ENCODE data around the gene REC8.

Gene REC8

GRCh38 chr14:24149302-24149969 lies 22.4 kb upstream of the REC8 start:
- no peak for ATAC-seq (ENCODE audit: insufficient read depth, low read depth)
- no peak overlapping the region for H3K9ac ChIP-seq (ENCODE audit: low read depth, low read length)
- no peaks in the 10 kb centered on the region for H3K9me3 ChIP-seq (ENCODE audit: insufficient read depth, low read length, severe bottlenecking)
- TF ChIP-seq EZH2 (IDR thresholded peaks at IDR 0.05; ENCODE audit: borderline replicate concordance, low read depth, low read length, severe bottlenecking) (no peak), CTCF (IDR thresholded peaks at IDR 0.05; ENCODE audit: borderline replicate concordance, extremely low read depth, low read length, poor library complexity, severe bottlenecking) (no peak)
- H3K4me3 ChIP-seq (ENCODE audit: low read depth in 1 of 2, low read length in 2 of 2) = no peak overlapping the region
- no peak for DNase-seq
- H3K4me2 ChIP-seq (ENCODE audit: insufficient read depth, low read length) = peak overlapping the region; percentile 28; the same call in 1 of the 2 replicates
- H3K79me2 ChIP-seq (ENCODE audit: insufficient read depth, low read length) = peaks cover 46% of the 10 kb centered on the region
- peaks cover 28% of the 10 kb centered on the region for H4K20me1 ChIP-seq (ENCODE audit: insufficient read depth, low read length)
- H3K27ac ChIP-seq (ENCODE audit: low read length) = no peak overlapping the region
- H3K36me3 ChIP-seq (ENCODE audit: insufficient read depth, low read length) = peaks cover 66% of the 10 kb centered on the region
- H3K27me3 ChIP-seq (ENCODE audit: insufficient read depth, low read length, poor library complexity) = no peaks in the 10 kb centered on the region
- peaks cover 41% of the 10 kb centered on the region for H3K4me1 ChIP-seq (ENCODE audit: insufficient read depth, low read length)
- H2AFZ ChIP-seq (ENCODE audit: low read depth, low read length) = no peak overlapping the region

- Histone ChIP-seq H4K20me1 (ENCODE audit: insufficient read depth, low read length) (peaks cover 28% of the 10 kb centered on the region), H3K27me3 (ENCODE audit: insufficient read depth, low read length, poor library complexity) (no peaks in the 10 kb centered on the region), H2AFZ (ENCODE audit: low read depth, low read length) (no peak overlapping the region), H3K4me3 (ENCODE audit: low read depth in 1 of 2, low read length in 2 of 2) (no peak overlapping the region), H3K9me3 (ENCODE audit: insufficient read depth, low read length, severe bottlenecking) (no peaks in the 10 kb centered on the region), H3K36me3 (ENCODE audit: insufficient read depth, low read length) (peaks cover 66% of the 10 kb centered on the region), H3K9ac (ENCODE audit: low read depth, low read length) (no peak overlapping the region), H3K79me2 (ENCODE audit: insufficient read depth, low read length) (peaks cover 40% of the 10 kb centered on the region), H3K27ac (ENCODE audit: low read length) (no peak overlapping the region), H3K4me1 (ENCODE audit: insufficient read depth, low read length) (peaks cover 35% of the 10 kb centered on the region), H3K4me2 (ENCODE audit: insufficient read depth, low read length) (no peak overlapping the region)
- ATAC-seq (ENCODE audit: insufficient read depth, low read depth) (no peak), DNase-seq (no peak)
- no peak for TF ChIP-seq EZH2 (IDR thresholded peaks at IDR 0.05; ENCODE audit: borderline replicate concordance, low read depth, low read length, severe bottlenecking)
- TF ChIP-seq CTCF (IDR thresholded peaks at IDR 0.05; ENCODE audit: borderline replicate concordance, extremely low read depth, low read length, poor library complexity, severe bottlenecking) = no peak
Observed at GRCh38 chr14:24150061-24150460, 21.8 kb upstream of the REC8 start.

GRCh38 chr14:24150567-24150966 lies 21.3 kb upstream of the REC8 start:
- Histone ChIP-seq H3K4me1 (ENCODE audit: insufficient read depth, low read length) (peaks cover 30% of the 10 kb centered on the region), H3K4me3 (ENCODE audit: low read depth in 1 of 2, low read length in 2 of 2) (no peak overlapping the region), H3K36me3 (ENCODE audit: insufficient read depth, low read length) (peaks cover 67% of the 10 kb centered on the region), H3K79me2 (ENCODE audit: insufficient read depth, low read length) (peaks cover 35% of the 10 kb centered on the region), H3K4me2 (ENCODE audit: insufficient read depth, low read length) (no peak overlapping the region), H2AFZ (ENCODE audit: low read depth, low read length) (no peak overlapping the region), H4K20me1 (ENCODE audit: insufficient read depth, low read length) (peaks cover 24% of the 10 kb centered on the region), H3K27me3 (ENCODE audit: insufficient read depth, low read length, poor library complexity) (no peaks in the 10 kb centered on the region), H3K27ac (ENCODE audit: low read length) (no peak overlapping the region), H3K9me3 (ENCODE audit: insufficient read depth, low read length, severe bottlenecking) (no peaks in the 10 kb centered on the region), H3K9ac (ENCODE audit: low read depth, low read length) (no peak overlapping the region)
- no peak for ATAC-seq (ENCODE audit: insufficient read depth, low read depth)
- TF ChIP-seq CTCF (IDR thresholded peaks at IDR 0.05; ENCODE audit: borderline replicate concordance, extremely low read depth, low read length, poor library complexity, severe bottlenecking) (no peak), EZH2 (IDR thresholded peaks at IDR 0.05; ENCODE audit: borderline replicate concordance, low read depth, low read length, severe bottlenecking) (no peak)
- no peak for DNase-seq

Data from DND-41 (cell line).